ENCODE results near the gene ARMC2. TPM values are rescaled to one million over a fixed set of nuclear protein-coding genes. Genes with fewer than 3 reads are reported as not detected.
"Not testable (repeated sequence)": the region's sequence is repeated elsewhere in the genome, so short reads cannot be mapped to it uniquely, and the experiment has no call there.

The ARMC2 gene
- total and polyA plus RNA-seq, 10 donors = 1.4 to 12.2 (median 5.7) TPM

DNA sequence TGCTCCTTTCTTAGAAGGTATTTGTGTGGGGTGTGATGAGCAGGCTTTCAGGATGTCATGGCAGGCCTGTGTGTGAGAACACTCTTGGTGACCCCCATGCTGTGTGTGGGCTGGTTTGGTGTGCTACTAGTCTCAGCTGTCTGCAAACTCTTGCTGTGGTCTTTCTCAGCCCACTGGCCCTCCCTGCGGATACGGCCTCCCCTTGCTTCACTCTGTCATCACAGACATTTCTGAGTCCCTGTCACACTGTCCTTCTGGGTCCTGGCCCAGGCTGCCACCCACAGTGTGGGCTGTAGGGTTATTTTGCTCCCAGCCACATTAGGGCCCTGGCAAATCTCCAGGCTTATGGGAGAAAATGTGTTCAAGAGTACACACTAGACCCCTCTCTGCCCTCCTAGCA is 39.0 kb upstream of the ARMC2 start:
- Histone ChIP-seq H3K27me3 (replicated peaks in 1 of 7) (no peaks in the 10 kb centered on the region), H3K36me3 (no peaks in the 10 kb centered on the region), H3K27ac (no peak overlapping the region), H3K9me3 (peaks cover 0 to 8% (median 0%) of the 10 kb centered on the region in 8 donors), H3K4me3 (no peak overlapping the region), H3K4me1 (peaks cover 0 to 13% (median 10%) of the 10 kb centered on the region in 6 donors)
- intact Hi-C loops (cut with DNase I; ENCODE audit: low total_unique reads) = no loop called here
- 84 to 95% (median 92%) methylated on average over 2 of the region's 2 CpGs for WGBS, 5 donors
- TF ChIP-seq POLR2A (IDR thresholded peaks at IDR 0.05) (no peak), POLR2AphosphoS5 (IDR thresholded peaks at IDR 0.05) (no peak)
- TF ChIP-seq, protein P1, sequence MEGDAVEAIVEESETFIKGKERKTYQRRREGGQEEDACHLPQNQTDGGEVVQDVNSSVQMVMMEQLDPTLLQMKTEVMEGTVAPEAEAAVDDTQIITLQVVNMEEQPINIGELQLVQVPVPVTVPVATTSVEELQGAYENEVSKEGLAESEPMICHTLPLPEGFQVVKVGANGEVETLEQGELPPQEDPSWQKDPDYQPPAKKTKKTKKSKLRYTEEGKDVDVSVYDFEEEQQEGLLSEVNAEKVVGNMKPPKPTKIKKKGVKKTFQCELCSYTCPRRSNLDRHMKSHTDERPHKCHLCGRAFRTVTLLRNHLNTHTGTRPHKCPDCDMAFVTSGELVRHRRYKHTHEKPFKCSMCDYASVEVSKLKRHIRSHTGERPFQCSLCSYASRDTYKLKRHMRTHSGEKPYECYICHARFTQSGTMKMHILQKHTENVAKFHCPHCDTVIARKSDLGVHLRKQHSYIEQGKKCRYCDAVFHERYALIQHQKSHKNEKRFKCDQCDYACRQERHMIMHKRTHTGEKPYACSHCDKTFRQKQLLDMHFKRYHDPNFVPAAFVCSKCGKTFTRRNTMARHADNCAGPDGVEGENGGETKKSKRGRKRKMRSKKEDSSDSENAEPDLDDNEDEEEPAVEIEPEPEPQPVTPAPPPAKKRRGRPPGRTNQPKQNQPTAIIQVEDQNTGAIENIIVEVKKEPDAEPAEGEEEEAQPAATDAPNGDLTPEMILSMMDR (IDR thresholded peaks at IDR 0.05 in 8 of 11, conservative IDR thresholded peaks at IDR 0.05 in 3 of 11) = no peak
- DNase-seq = no peak

DNA sequence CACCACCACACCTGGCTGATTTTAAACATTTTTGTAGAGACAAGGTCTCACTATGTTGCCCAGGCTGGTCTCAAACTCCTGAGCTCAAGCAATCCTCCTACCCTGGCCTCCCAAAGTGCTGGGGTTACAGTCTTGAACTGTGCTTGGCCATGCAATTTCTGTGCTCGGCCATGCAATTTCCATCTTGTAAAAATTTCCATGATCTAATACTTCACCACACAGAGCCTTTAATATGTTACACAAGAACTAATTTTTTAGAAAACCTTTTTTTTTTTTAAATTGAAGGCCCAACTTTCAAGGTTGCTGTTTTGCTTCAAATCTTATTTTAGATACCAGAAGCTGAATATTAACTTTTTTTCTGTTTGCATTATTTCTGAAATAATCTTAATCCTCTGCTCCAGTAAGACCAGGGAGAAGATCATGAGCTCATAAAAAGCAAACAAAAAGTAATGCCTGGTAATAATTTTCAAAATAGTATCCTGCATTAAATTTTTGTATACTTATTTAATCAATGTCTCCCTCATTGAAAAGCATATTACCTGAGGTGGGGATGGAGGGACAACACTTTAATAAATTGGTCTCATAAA is 38.1 kb upstream of the ARMC2 start:
- H3K4me3 ChIP-seq = no peak overlapping the region
- TF ChIP-seq POLR2AphosphoS5 (IDR thresholded peaks at IDR 0.05) (no peak), POLR2A (IDR thresholded peaks at IDR 0.05) (no peak)
- TF ChIP-seq, protein P1 (IDR thresholded peaks at IDR 0.05 in 8 of 11, conservative IDR thresholded peaks at IDR 0.05 in 3 of 11) = no peak
- 85 to 100% (median 94%) methylated on average over 1 of the region's 1 CpG for WGBS, 5 donors
- no peak for DNase-seq
- intact Hi-C loops (cut with DNase I; ENCODE audit: low total_unique reads) = no loop called here
- peaks cover 0 to 8% (median 0%) of the 10 kb centered on the region in 8 donors for H3K9me3 ChIP-seq
- H3K4me1 ChIP-seq = peaks cover 0 to 13% (median 10%) of the 10 kb centered on the region in 6 donors
- no peaks in the 10 kb centered on the region for H3K36me3 ChIP-seq
- H3K27ac ChIP-seq = no peak overlapping the region
- H3K27me3 ChIP-seq (replicated peaks in 1 of 7) = no peaks in the 10 kb centered on the region

DNA sequence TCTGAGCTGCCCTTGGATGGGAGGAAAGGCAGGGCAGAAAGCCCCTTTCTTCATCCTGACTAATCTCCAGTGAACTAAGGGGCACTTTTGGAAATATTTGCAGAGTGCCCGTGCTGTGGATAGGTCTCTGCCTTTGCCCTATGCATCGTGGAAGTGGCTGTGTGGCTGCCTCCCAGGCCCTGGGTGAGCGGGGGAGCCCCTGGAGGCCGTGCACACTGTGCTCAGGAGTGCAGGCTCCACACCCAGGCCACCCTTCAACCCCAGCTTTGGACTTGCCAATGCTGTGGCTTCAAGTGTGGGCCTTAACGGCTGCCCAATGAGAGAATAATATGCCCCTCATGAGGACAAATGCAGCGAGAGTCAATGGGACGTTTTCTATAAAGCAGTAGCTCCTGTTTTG is 36.7 kb upstream of the ARMC2 start:
- Histone ChIP-seq H3K4me3 (no peak overlapping the region), H3K36me3 (no peaks in the 10 kb centered on the region), H3K27ac (no peak overlapping the region), H3K4me1 (no peaks in the 10 kb centered on the region), H3K27me3 (replicated peaks in 1 of 7) (no peaks in the 10 kb centered on the region), H3K9me3 (peaks cover 0 to 11% (median 2%) of the 10 kb centered on the region in 8 donors)
- WGBS, 5 donors = 77 to 93% (median 81%) methylated on average over 6 to 7 of the region's 7 CpGs
- intact Hi-C loops (cut with DNase I; ENCODE audit: low total_unique reads) = no loop called here
- DNase-seq = no peak
- TF ChIP-seq POLR2AphosphoS5 (IDR thresholded peaks at IDR 0.05) (no peak), POLR2A (IDR thresholded peaks at IDR 0.05) (no peak)
- TF ChIP-seq, protein P1 (IDR thresholded peaks at IDR 0.05 in 8 of 11, conservative IDR thresholded peaks at IDR 0.05 in 3 of 11) = no peak

DNA sequence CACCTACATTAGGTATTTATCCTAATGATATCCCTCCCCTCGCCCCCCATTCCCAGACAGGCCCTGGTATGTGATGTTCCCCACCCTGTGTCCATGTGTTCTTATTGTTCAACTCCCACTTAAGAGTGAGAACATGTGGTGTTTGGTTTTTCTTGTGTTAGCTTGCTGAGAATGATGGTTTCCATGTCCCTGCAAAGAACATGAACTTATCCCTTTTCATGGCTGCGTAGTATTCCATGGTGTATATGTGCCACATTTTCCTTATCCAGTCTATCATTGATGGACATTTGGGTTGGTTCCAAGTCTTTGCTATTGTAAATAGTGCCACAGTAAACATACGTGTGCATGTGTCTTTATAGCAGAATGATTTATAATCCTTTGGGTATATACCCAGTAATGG is 35.0 kb upstream of the ARMC2 start:
- intact Hi-C loops (cut with DNase I; ENCODE audit: low total_unique reads); DNase-seq; H3K27ac ChIP-seq; H3K36me3 ChIP-seq; H3K4me3 ChIP-seq; H3K27me3 ChIP-seq (replicated peaks in 1 of 7); H3K4me1 ChIP-seq: not testable (repeated sequence)
- WGBS, 5 donors = 58 to 97% (median 76%) methylated on average over 2 to 3 of the region's 3 CpGs
- H3K9me3 ChIP-seq = peaks cover 0 to 27% (median 17%) of the 10 kb centered on the region in 8 donors

DNA sequence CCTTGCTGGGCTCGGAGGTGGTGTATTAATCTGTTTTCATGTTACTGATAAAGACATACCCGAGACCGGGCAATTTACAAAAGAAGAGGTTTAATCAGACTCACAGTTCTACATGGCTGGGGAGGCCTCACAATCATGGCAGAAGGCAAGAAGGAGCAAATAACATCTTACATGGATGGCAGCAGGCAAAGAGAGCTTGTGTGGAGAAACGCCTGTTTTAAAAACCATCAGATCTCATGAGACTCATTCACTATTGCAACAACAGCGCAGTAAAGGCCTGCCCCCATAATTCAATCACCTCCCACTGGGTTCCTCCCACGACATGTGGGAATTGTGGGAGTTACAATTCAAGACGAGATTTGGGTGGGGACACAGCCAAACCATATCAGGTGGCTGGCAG is 30.9 kb upstream of the ARMC2 start:
- DNase-seq; H3K4me1 ChIP-seq; intact Hi-C loops (cut with DNase I; ENCODE audit: low total_unique reads); H3K27me3 ChIP-seq (replicated peaks in 1 of 7); H3K27ac ChIP-seq; H3K36me3 ChIP-seq; H3K4me3 ChIP-seq: not testable (repeated sequence)
- WGBS, 5 donors = 75 to 91% (median 89%) methylated on average over 7 of the region's 7 CpGs
- peaks cover 0 to 30% (median 17%) of the 10 kb centered on the region in 8 donors for H3K9me3 ChIP-seq
